Endodermal cell (in vitro differentiated cells): ENCODE data around the gene IGLL1. TPM values are rescaled to one million over a fixed set of nuclear protein-coding genes. Genes with fewer than 3 reads are reported as not detected.

ENCODE experiments used
- DNase-seq: peaks from one replicate; pipeline ENCODE4 v3.0.0-alpha.2; 2017
- H3K27ac ChIP-seq: 2 replicates; pipeline ENCODE4 v1.5.1; 2013; ENCODE audit warnings: mild to moderate bottlenecking, low read depth, low read length, moderate library complexity
- H3K27me3 ChIP-seq: 2 replicates; pipeline ENCODE4 v1.6.1; 2013; ENCODE audit warnings: mild to moderate bottlenecking, low read length, moderate library complexity; ENCODE audit not compliant: insufficient read depth, control insufficient read depth, poor library complexity, severe bottlenecking
- H3K36me3 ChIP-seq: 2 replicates; pipeline ENCODE4 v1.7.0; 2013; ENCODE audit warnings: mild to moderate bottlenecking, low read length, moderate library complexity; ENCODE audit not compliant: control insufficient read depth, insufficient read depth
- H3K4me1 ChIP-seq: one replicate; pipeline ENCODE4 v1.7.0; 2013; ENCODE audit warnings: low read length; ENCODE audit not compliant: control insufficient read depth, insufficient read depth
- H3K4me3 ChIP-seq: 2 replicates; pipeline ENCODE4 v1.5.1; 2013; ENCODE audit warnings: mild to moderate bottlenecking, low read length, moderate library complexity
- H3K9ac ChIP-seq: 2 replicates; pipeline ENCODE4 v1.6.1; 2013; ENCODE audit warnings: mild to moderate bottlenecking, low read length, moderate library complexity; ENCODE audit not compliant: poor library complexity, severe bottlenecking; ENCODE audit errors: extremely low read depth
- H3K9me3 ChIP-seq: 2 replicates; pipeline ENCODE4 v1.6.1; 2013; ENCODE audit warnings: mild to moderate bottlenecking, low read length, moderate library complexity; ENCODE audit not compliant: control insufficient read depth
- H3K27ac Mint-ChIP-seq: 2 replicates; pipeline ENCODE4 v1.8.0; 2020; ENCODE audit warnings: mixed read lengths
- H3K27me3 Mint-ChIP-seq: 2 replicates; pipeline ENCODE4 v1.8.0; 2021; ENCODE audit warnings: mild to moderate bottlenecking, mixed read lengths; ENCODE audit not compliant: insufficient read depth
- H3K36me3 Mint-ChIP-seq: 2 replicates; pipeline ENCODE4 v1.8.0; 2020; ENCODE audit warnings: low read depth, mixed read lengths
- H3K4me1 Mint-ChIP-seq: 2 replicates; pipeline ENCODE4 v1.8.0; 2020; ENCODE audit warnings: mixed read lengths
- H3K4me3 Mint-ChIP-seq: 2 replicates; pipeline ENCODE4 v1.8.0; 2020; ENCODE audit warnings: mild to moderate bottlenecking, moderate library complexity, mixed read lengths
- H3K9me3 Mint-ChIP-seq: 2 replicates; pipeline ENCODE4 v1.8.0; 2020; ENCODE audit warnings: mild to moderate bottlenecking, mixed read lengths
- WGBS, 2 experiments: methylation state at CpG; one replicate each; pipeline versions ENCODE4 v1.1.5 to v1.1.7; 2013; ENCODE audit warnings: missing lambda C conversion rate in 2 of 2, mixed read lengths in 1 of 2; ENCODE audit not compliant: insufficient coverage in 1 of 2, insufficient read length in 1 of 2; 5-methylcytosine and 5-hydroxymethylcytosine counted together
- total RNA-seq, 2 donors: library from RNA; stranded (reverse); fragmentation: NEBNext Ultra II Directional in 1 of 2; extraction: Animal tissue kit (Norgen Biotek cat#: 25700) in 1 of 2; gene quantifications; 2 replicates in 1 of 2; 3 replicates in 1 of 2; pipeline ENCODE4 v1.2.1, GENCODE V29; 2021
- TF ChIP-seq, protein P1 (sequence below): fragments of 200-600 bp; sonication (generic); conservative IDR thresholded peaks from 2 replicates; pipeline ENCODE4 v1.5.0; 2021; ENCODE audit warnings: antibody characterized with exemption, mild to moderate bottlenecking

Gene IGLL1
- total RNA-seq, 2 donors from 2014 or later = not detected

- peak; percentile 96 for DNase-seq
- Histone ChIP-seq H3K36me3 (no peaks in the 10 kb centered on the region), H3K9me3 (no peaks in the 10 kb centered on the region), H3K27ac (peak overlapping the region; percentile 91), H3K4me1 (peaks cover 39% of the 10 kb centered on the region), H3K9ac (no peak overlapping the region), H3K4me3 (no peak overlapping the region), H3K27me3 (no peaks in the 10 kb centered on the region)
- peaks cover 5% of the 10 kb centered on the region for H3K27me3 Mint-ChIP-seq
- WGBS, 2 experiments = 8 to 11% methylated on average over 5 to 9 of the region's 9 CpGs
- TF ChIP-seq, protein P1, sequence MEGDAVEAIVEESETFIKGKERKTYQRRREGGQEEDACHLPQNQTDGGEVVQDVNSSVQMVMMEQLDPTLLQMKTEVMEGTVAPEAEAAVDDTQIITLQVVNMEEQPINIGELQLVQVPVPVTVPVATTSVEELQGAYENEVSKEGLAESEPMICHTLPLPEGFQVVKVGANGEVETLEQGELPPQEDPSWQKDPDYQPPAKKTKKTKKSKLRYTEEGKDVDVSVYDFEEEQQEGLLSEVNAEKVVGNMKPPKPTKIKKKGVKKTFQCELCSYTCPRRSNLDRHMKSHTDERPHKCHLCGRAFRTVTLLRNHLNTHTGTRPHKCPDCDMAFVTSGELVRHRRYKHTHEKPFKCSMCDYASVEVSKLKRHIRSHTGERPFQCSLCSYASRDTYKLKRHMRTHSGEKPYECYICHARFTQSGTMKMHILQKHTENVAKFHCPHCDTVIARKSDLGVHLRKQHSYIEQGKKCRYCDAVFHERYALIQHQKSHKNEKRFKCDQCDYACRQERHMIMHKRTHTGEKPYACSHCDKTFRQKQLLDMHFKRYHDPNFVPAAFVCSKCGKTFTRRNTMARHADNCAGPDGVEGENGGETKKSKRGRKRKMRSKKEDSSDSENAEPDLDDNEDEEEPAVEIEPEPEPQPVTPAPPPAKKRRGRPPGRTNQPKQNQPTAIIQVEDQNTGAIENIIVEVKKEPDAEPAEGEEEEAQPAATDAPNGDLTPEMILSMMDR = peak; percentile 80
- H3K27ac Mint-ChIP-seq = peak overlapping the region; percentile 87
- H3K9me3 Mint-ChIP-seq = no peaks in the 10 kb centered on the region
- peaks cover 11% of the 10 kb centered on the region for H3K36me3 Mint-ChIP-seq
- peak overlapping the region; percentile 39 for H3K4me3 Mint-ChIP-seq
- peaks cover 67% of the 10 kb centered on the region for H3K4me1 Mint-ChIP-seq
These were observed 46.7 kb downstream of the IGLL1 start for GRCh38 chr22:23533328-23533762.

DNA sequence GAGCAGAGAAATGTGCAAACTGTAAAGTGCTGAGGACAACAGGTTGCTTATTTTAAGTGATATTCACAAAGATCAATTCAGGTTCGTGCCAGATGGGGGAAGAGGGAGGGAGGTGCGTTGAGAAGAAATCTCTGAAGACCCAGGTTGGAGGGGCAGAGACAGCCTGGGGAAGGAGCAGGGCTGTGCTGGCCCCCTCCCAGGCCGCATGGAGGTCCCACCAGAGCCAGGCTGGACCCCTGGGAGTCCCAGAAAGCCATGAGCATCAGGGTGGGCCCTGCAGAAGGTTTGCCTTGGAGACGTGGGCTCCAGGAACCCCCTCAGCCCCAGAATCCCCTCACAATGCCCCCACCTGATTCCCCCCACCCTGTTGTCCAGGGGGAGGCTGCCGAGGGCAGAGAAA is 47.4 kb downstream of the IGLL1 start:
- Histone ChIP-seq H3K4me1 (peaks cover 39% of the 10 kb centered on the region), H3K9me3 (no peaks in the 10 kb centered on the region), H3K9ac (no peak overlapping the region), H3K27ac (peak overlapping the region; percentile 91), H3K4me3 (no peak overlapping the region), H3K36me3 (no peaks in the 10 kb centered on the region), H3K27me3 (no peaks in the 10 kb centered on the region)
- H3K9me3 Mint-ChIP-seq = no peaks in the 10 kb centered on the region
- H3K27ac Mint-ChIP-seq = peak overlapping the region; percentile 87
- DNase-seq = peak; percentile 43
- H3K4me3 Mint-ChIP-seq = peak overlapping the region; percentile 39
- peaks cover 7% of the 10 kb centered on the region for H3K27me3 Mint-ChIP-seq
- peaks cover 5% of the 10 kb centered on the region for H3K36me3 Mint-ChIP-seq
- TF ChIP-seq, protein P1 = no peak
- WGBS, 2 experiments = 74 to 80% methylated on average over 1 to 4 of the region's 5 CpGs
- H3K4me1 Mint-ChIP-seq = peaks cover 61% of the 10 kb centered on the region

DNA sequence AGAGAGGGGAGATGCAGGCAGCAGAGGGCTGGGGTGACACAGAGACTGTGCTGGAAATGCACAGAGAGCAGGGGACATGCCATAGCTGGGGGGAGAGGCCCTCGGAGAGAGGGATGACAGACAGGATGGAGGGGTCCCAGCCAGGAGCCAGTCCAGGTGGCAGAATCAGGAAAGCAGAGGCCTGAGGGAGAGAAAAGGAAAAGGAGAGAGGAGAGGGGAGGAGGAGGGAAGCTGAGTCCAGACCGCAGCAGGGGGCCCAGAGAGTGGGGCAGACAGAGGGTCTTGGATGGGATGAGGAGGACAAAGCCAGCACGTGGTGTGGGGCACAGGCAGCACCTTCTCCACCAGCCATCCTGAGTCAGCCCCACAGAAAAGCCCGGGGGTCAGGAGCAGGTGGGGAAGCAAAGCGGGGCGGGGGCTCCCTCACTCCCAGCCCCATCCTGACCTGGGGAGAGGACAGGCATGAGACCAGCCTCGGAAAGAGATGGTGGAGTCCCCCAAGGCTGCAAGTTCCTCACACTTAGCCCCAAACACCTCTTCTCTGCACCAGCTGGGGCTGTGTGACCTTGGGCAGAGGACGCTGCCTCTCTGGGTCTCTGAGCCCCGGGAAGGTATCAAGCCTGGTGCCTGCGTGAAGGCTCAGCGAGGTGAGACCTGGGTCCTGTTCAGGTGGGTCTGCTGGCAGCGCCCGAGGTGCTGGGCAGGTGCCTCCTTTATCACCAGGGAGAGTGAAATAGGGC is 48.0 kb downstream of the IGLL1 start:
- H3K27ac ChIP-seq = no peak overlapping the region
- H3K36me3 ChIP-seq = no peaks in the 10 kb centered on the region
- Mint-ChIP-seq H3K36me3 (no peaks in the 10 kb centered on the region), H3K27me3 (peaks cover 11% of the 10 kb centered on the region), H3K9me3 (no peaks in the 10 kb centered on the region), H3K4me3 (no peak overlapping the region), H3K4me1 (peaks cover 57% of the 10 kb centered on the region), H3K27ac (peak overlapping the region; percentile 72)
- no peaks in the 10 kb centered on the region for H3K9me3 ChIP-seq
- 82 to 83% methylated on average over 6 to 13 of the region's 13 CpGs for WGBS, 2 experiments
- no peak overlapping the region for H3K4me3 ChIP-seq
- TF ChIP-seq, protein P1 = no peak
- peaks cover 35% of the 10 kb centered on the region for H3K4me1 ChIP-seq
- no peaks in the 10 kb centered on the region for H3K27me3 ChIP-seq
- peak; percentile 45 for DNase-seq
- H3K9ac ChIP-seq = no peak overlapping the region
